ENCODE data around the gene BGN.

The BGN gene

DNA sequence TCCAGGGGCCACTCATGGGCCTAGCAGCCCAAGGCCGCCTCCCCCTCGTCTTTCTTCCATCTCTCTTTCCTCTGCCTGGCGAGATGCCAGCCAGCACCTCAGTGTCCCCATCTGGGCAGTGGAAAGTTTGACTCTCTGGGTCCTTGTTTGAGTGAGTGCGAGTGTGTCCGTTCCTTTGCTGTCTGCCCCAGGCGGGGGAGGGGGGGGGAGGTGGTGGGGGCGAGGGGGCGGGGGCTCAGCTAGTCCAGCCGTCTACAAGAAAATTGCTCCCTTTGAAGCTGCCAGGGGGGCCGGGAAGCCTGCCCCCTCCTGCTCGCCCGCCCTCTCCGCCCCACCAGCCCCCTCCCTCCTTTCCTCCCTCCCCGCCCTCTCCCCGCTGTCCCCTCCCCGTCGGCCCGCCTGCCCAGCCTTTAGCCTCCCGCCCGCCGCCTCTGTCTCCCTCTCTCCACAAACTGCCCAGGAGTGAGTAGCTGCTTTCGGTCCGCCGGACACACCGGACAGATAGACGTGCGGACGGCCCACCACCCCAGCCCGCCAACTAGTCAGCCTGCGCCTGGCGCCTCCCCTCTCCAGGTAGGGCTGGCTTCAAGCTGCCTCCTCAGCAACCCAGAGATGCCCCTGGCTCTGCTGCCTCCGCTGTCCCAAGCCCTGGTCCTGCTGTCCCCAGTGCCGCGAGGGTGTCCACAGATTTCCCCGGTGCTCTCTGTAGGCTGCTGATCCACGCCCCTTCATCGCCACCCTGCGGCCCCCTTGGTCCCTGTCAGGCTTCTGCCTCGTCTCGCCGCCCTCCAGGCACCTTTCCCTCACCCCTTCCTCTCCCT, at the start of gene BGN:
BGN (plus strand) TSS at position 440 of the 821 bp plus-strand sequence. CDS start 9,652 bp downstream, outside the sequence.
- DNase-seq: no peak

DNA sequence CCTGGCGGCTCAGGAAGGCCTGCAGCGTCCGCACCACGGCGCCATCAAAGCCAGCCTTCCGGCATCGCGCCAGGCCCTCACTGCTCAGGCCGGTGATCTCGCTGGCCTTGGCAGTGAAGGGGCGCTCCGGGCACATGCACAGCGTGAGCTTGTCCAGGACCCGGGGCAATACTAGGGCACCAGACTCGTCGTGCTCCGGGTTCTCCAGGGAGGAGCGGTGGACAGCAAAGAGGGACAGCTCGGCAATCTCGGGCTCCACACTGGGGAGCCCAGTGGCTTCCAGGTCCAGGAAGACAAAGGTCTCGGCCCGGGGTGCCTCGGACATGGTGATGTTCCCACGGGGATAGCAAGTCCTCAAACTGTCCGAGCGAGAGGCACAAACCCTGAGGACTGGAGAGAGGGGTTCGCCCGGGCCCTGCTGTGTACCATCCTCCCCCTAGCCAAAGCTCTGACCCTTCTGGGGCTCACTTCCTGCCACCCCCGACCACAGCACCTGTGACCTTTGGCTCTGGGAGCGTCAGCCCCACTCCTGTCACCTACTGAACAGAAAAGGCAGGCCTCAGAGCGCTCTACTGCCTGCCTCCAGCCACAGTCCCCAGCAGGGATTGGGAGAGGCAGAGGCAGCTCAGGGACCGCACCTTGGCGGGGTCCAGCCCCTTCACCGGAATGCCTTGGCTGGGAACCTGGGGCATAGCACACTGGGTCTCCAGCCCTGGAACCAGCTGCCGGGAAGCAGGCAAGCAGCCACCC, 49.5 kb upstream of the BGN start:
- no peak for DNase-seq

DNA sequence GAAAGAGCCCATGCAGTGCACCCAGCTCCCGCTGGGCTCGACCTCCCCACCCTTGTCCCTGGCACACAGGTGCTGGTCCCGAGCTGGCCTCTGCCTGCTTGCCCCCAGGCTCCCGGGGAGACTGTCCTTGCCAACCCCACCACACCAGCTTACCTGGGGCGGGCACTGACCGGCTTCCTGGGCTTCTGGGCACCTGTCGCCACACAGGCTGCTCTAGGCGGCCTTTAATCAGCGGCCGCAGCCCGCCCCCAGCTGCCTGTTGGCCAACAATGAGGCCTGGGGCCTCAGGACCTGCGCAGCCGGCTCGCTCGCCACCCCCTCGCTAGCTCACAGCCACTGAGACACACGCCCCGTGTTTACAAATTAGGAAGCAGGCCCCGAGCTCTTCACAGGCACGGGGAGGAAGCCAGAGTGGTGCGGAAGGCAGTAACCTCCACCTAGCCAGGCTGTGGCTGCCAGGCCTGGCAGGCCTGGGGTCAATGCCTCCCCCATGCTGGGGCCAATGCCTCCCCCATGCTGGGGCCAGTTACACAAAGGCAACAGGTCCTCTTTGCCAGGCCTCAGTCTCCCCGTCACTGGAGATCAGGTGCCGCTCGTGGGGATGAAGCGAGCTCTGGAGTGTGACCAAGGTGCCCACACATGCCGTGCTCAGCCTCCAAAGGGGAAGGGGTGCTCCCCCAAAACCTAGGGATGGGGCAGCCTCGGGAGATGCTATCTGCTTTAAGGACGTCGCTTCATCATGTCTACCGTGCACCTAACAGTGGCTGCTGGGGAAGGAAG, 48.7 kb upstream of the BGN start, which contains the start of gene TREX2:
TREX2 (minus strand) TSS at position 201 of the 780 bp plus-strand sequence. CDS start 626 bp downstream, outside the sequence.
- no peak for DNase-seq

DNA sequence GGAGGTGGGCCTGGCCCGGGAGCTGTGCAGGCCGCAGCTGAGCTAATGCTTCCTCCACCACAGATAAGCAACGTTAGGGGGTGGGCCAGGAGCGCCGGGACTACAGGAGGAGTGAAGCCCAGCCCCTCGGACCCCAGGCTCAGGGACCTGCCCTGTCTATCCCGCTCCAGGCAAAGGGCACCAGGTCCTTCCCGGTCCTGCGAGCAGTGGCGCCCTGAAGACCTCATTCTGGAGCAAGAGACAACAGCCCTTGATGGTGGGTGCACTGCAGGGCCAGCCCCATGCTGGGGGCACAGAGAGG, 48.2 kb upstream of the BGN start:
- DNase-seq: no peak

DNA sequence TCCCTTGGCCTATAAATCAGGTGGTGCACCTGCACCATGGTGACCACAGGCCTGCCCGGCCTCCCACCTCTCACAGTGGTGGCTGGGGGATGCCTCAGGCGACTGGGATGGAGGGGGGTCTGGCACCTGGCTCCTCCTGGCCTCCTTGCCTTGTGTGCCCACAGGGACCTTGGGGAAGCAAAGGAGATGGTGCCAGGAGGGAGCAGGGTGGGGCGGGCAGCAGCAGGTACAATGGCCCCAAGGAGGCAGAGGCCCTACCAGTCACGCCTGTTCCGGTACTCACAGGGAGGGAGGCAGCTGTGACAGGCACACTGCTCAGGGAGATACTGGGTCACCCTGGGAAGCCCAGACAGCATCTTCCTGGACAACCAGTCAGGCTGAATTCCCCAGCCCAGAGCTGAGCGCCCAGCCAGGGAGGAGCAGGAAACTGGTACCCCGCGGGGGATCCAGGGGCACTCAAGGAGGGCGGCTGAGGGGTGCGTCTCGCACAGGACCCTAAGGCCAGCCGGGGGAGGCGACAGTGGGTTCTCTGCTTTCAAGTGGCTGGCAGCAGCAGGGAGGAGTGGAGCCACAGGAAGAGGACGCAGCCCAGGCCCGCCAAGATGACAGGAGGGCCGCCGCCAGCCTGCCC, 47.7 kb upstream of the BGN start:
- DNase-seq: no peak

DNA sequence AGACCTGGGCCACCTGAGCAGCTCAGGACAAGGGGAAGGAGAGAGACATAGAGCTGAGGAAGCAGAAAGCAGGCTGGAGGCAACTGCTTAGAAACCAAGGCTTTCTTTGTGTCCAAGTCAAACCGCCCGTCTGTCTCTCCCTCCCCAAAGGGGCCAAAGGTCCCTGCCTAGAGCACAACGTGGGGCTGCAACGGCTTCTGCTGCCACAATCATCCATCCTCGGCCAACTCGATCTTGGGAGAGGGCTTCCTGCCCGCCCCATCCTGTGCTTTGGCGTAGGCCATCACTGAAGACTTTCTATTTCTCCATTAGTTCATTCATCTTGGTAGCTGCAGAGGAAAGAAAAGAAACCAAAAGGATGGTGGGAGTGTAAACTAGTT, 47.2 kb upstream of the BGN start:
- DNase-seq: no peak

DNA sequence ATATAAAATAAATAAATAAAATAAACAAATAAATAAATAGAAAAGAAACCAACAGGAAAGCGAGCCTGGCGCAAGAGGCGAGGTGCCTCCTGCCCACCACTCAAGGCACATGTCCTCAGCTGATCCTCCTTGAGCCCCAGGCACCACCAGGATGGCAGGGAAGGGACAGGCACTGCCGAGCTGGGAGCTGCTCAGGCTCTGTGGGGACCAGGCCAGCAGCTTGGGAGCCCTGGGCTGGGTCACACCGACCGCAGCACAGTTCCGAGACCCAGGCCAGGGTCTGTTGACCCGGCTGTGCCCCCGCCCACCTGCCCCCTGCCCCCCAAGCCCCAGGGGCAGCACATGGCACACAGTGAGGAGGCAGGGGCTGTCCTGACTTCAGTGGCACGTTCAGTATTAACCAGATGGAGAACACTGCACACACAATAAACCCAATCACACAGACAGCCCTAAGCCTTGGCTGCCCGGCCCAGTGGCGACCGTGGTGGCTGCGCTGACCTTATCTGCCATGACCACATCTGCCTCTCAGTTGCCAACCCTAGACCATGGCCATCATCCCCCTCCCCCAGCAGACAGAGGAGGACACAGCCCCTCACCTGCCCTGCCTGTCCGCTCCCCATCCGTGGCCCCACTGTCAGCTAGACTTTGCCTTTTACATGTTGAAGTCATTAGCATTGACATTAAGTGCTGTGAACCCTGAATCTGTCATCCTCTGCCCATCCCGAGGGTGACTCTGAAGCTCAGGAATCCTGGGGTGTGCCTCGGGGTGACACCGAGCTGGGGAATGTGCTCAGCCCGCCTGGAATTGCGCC, 46.0 kb upstream of the BGN start:
- DNase-seq: no peak

DNA sequence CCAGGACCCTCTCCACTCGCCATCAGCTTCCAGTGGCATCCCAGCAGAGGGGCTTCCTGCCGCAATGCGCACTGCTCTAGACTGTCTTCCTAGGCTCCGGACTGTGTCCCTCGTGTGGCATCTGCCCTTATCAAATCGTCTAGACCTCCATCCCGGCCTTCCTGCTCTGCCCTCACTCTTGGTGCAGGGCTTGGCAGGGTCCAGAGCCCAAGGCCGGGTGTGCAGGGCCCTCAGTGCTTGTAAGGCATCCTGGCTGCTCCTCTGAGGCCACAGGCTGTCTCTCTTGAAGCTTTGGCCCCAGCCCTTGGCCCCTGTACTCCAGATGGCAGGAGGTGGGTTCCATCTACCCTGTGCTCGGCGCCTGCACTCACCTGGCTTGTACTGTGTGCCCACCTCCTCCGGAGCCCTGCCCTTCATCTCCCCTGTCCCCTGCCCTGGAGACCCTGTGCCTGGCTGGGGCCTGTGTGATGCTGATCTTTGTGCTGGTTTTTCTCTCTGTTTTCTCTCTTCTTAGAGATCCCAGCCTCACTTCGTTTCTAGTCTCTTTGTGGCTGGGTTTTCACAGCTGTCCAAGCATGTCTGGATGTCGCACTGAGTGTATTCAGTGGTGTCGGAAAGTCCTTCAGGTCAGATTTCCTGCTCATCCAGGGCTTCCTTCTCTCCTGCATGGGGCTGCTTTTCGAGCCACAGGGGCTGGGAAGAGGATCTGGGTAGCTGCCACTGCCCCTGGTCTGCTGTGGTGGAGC, 45.2 kb upstream of the BGN start:
- no peak for DNase-seq

DNA sequence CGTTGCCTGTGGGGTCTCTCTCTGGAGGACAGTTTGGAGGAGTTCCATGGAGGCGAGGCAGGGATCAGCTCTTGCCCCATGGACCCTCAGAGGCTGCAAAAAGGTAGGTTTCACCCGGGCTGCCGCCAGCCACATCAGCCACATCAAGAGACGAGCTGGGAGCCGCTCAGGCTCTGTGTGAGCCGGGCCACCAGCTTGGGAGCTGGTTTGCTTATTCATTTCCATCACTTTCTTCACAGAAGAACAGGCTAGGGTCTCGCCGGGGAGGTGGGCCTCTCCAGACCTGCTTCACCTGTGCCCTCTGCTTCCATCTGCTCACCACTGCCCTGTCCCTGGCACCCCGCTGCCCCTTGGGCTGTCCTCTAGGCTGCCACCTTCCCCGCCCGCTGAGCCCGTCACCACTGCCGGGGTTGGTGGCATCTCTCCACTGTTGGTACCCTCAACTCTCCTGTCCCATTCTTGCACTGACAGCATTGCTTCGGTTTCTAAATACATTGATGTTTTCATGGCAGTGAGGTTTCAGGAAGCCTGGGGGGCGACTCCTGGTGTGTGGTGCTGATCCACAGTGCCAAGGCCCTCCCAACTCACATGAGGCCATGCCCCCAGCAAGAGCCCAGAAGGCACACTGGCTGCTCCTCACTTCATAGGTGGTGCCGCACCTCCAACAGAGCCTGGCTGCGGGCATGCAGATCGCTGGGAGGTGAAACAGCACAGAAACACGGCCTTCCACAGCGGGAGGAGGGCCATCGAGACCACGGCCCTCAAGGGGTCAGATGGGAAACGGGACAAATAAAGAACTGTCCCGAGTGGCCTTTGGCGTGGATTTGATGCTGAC, 44.4 kb upstream of the BGN start:
- DNase-seq: no peak

DNA sequence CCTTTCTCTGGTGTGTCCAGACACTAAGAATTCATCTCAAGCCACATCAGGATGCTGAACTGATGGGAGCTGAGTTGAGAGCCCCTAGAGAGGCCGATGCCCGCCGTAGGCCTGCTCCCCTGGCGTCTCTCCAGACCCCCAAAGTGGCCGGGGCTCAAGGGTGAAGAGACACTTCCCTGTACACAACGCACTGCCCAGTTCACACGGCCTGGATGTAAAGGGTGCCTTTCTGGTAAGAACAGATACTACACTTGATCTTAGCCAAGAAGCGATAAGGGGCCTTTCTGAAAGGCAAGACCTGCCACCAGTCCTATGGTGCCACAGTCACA, 43.9 kb upstream of the BGN start:
- DNase-seq: no peak

DNA sequence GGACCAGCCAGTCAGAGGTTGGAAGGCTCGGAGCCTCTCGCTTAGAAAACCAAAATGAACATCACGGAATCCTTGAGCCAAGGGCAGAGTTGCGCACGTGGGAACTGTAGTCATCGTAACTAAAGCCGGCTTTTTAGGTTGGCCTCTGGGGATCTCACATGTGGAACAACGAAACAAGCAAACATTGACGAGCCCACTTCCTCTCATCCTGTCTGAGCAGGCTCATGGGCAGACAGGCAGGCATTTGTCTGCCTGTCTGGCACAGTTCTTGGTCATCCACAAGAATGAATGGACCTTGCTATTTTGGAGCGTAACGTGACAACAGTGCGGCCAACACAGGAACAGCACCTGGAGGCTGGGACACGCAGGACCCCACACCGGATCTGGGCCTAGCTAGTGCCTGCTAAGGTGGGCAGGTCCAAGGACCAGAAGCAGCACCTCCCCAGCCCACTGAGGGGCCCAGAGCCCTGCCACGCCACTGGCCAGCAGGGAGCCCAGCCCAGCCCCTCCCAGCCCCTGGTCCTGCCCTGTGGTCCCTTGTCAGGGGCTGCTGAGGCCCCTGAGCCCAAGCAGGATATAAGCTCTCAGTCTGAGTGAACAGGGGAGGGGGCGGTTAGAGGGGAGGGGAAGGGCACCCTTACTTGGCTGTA, 39.8 kb upstream of the BGN start:
- no peak for DNase-seq

DNA sequence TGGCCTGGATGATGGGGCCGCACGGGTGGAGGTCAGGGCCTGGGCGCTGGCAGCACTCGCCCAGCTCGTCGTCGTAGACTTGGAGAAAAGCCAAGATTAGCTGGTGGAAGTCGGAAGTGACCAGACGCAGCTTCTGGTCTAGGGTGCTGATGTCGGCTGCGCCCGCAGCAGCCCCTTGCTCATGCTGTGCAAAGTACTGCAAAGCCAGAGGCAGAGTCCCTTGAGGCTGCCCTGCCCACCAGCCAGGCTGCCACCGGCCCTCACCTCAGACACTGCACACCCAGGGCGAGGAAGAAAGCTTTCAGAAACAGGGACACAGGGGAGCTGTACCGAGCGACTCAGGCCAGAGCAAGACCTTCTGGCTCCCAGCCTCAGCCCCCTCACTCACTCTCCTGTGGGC, 39.2 kb upstream of the BGN start:
- no peak for DNase-seq

DNA sequence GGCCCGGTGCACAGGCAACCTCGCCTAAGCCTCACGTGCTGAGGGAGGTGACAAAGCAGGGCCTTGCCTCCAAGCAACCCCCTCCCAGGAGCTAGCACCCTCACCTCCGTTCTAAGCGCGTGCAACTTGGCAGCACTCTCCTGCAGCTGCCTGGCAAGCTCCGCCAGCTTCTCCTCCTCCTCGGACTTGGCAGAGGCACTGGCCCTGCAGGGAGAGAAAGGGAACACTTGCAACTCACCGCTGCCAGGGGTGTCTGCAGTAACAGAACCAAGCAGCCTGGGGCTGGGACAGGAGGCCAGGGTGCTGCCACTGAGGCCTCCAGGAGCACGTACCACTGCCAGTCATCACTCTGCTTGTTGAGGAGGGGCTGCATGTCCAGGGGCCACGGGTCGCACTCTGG, 38.6 kb upstream of the BGN start:
- DNase-seq: no peak

DNA sequence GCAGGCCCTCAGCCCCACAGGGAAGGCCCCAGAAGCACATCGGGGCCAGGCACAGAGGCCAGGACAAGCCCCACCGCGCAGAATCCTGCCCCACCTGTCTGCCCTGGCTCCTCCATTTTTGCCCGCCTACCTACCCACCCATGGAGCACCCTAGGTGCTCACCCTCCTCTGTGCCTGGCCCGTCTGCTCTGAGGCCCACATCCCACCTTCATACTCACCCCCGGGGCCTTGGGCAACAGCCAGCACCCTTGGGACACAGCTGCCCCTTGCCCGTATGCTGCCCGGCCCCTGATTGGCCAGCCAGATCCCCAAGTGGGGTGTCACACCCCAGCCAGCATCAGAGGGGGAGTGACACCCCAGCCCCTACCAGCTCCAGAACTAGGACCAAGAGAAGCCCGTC, 38.1 kb upstream of the BGN start:
- no peak for DNase-seq

DNA sequence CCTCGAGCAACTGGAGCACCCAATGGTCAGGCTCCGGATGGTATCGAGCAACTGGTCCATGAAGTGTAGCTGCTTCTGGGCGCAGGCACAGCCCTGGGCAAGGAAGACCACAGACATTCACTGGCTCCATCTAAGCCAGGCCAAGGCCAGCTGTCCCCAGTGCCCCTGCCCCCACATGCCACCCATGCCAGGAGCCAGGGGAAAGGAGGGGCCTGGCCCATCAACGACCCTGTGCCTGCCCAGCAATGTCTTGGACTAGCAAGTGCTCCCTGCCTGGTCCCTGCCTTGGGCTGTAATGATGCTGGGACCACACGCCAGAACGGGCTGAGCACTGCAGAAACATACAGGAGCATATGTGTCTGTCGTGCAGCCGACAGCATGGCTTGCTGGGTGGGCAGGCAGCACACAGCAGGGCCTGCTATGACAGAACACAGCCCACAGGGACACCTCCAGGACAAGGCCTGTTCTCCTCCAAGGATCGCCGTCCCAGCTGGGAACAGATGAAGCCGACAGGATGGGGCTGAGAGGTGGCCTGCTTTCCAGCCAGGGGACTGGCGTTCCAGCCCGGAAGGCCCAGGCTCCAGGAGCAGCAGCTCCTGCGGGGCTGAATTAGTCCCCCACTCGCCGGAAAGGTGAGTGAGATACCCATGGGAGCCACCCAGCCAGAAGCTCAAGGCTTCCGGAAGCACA, 37.5 kb upstream of the BGN start:
- no peak for DNase-seq

DNA sequence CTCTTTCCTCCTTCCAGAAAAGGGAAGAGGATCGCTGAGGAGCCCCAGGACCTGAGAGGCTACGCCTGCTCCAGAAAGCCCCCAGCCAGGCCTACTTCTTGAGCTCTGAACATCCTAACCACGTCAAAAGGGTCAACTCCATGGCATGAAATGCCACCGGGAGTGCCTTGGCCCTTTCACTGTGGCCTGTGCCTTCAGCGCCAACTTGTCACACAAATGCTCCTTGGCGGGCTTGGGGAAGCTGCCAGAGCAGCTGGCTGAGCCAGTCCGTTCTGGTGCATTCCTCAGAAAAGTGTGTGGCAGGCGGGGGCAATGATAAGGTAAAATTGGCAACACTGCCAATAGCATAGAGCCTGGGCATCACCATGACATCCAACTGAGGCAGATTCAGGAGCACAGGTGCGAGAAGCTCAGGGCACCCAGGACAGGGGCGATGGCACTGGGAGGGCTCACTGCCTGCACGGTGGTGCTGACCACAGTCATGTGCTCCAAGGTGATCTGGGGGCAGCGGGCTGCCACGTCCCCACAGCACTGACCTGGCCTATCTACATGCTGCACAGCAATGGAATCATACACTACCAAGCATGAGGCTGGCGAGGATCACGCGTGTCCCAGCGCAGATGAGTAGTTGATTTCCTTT, 36.8 kb upstream of the BGN start:
- DNase-seq: no peak

DNA sequence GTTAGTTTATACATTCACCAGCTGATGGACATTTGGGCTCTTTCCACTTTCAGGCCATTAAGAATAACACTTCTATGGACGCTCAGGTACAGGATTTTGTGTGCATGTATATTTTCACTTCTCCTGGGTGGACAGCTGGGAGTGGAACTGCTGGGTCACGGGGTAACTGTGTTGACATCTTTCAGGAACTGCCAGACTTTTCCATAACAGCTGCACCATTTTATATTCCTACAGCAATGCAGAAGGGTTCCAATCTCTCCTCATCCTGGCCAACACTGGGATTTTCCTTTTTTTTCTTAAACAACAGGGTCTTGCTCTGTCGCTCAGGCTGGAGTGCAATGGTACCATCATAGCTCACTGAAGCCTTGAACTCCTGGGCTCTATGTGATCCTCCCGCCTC, 36.3 kb upstream of the BGN start:
- DNase-seq: no peak

DNA sequence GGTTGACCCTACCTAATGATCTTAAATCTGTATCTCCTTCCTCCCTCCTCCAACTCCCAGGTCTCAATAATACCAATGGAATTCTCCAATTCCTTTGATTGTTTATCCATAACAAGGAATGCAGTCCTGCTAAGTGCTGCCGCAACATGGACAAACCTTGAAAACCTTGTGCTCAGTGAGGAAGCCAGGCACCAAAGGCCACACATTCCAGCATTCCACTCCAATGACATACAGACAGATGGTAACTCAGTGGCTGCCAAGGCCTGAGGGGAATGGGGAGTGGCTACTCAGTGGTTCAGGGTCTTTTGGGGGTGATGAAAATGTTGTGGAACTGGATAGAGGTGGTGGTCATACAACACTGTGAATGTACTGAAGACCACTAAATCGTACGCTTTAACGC, 34.8 kb upstream of the BGN start:
- DNase-seq: no peak

DNA sequence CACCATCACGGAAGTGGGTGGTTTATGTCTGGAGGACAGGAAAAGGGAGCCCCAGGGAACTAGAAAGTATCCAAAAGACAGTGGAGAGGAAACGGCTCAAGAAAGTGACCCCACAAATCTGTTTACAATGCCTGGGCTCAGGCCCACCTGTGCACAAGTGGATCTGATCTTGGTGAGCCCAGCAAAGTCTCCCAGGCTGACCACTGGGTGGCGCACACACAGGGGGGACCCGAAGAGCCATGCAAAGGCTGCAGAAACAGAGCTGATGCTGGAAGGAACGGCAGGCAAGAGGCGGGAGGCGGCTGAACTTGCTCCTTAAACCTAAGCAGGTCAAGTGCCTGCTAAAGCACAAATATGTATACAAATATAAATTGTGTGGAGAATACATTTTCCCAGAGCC, 34.0 kb upstream of the BGN start:
- peak; percentile 27 for DNase-seq
